HepG2 (cell line): ENCODE results near the gene USF2. TPM values are rescaled to one million over a fixed set of nuclear protein-coding genes. Genes with fewer than 3 reads are reported as not detected.

Experiments
- CHD4 ChIP-seq: fragments of 200-600 bp; sonication (generic); IDR thresholded peaks from 2 replicates; pipeline ENCODE4 v1.7.0; 2017; ENCODE audit warnings: mild to moderate bottlenecking, low read length, borderline replicate concordance
- CTCF ChIP-seq: sonication (generic); formaldehyde crosslinking; IDR thresholded peaks from 2 replicates; pipeline ENCODE4 v1.5.0; 2020; ENCODE audit warnings: mild to moderate bottlenecking, missing genetic modification reagents, moderate library complexity
- NFE2L2 ChIP-seq: fragments of 150-350 bp; IDR thresholded peaks from 2 replicates; pipeline ENCODE4 v1.6.1; 2014; ENCODE audit warnings: low read length
- NR0B2 ChIP-seq: sonication (generic); formaldehyde crosslinking; IDR thresholded peaks from 2 replicates; pipeline ENCODE4 v1.4.0; 2020; ENCODE audit warnings: mild to moderate bottlenecking, missing genetic modification reagents
- RAD51 ChIP-seq: fragments of 450-650 bp; IDR thresholded peaks from 2 replicates; pipeline ENCODE4 v1.6.1; 2016; ENCODE audit warnings: borderline replicate concordance
- RFX5 ChIP-seq: IDR thresholded peaks from 2 replicates; pipeline ENCODE4 v1.6.1; 2011; ENCODE audit warnings: low read depth, low read length, improper control_type of control experiment
- SMAD1 ChIP-seq: sonication (generic); formaldehyde crosslinking; IDR thresholded peaks from 2 replicates; pipeline ENCODE4 v1.4.0; 2020; ENCODE audit warnings: missing genetic modification reagents, low read depth, mild to moderate bottlenecking, borderline replicate concordance
- TBL1XR1 ChIP-seq: fragments of 150-350 bp; IDR thresholded peaks from 2 replicates; pipeline ENCODE4 v1.6.1; 2014; ENCODE audit warnings: borderline replicate concordance, low read length; ENCODE audit not compliant: partially characterized antibody
- TRIM24 ChIP-seq: sonication (generic); formaldehyde crosslinking; IDR thresholded peaks from 2 replicates; pipeline ENCODE4 v1.8.0; 2022; ENCODE audit warnings: mild to moderate bottlenecking, missing genetic modification reagents
- ZNF12 ChIP-seq: sonication (generic); formaldehyde crosslinking; IDR thresholded peaks from 2 replicates; pipeline ENCODE4 v1.5.0; 2020; ENCODE audit warnings: missing genetic modification reagents
- ZNF121 ChIP-seq: sonication (generic); formaldehyde crosslinking; IDR thresholded peaks from 2 replicates; pipeline ENCODE4 v1.5.0; 2020; ENCODE audit warnings: mild to moderate bottlenecking, missing genetic modification reagents
- ZNF17 ChIP-seq: sonication (generic); formaldehyde crosslinking; IDR thresholded peaks from 2 replicates; pipeline ENCODE4 v1.5.0; 2020; ENCODE audit warnings: mild to moderate bottlenecking, missing genetic modification reagents
- ZNF274 ChIP-seq: sonication (generic); formaldehyde crosslinking; IDR thresholded peaks from 2 replicates; pipeline ENCODE4 v1.5.1; 2020; ENCODE audit warnings: mild to moderate bottlenecking, missing genetic modification reagents
- ZNF33A ChIP-seq: sonication (generic); formaldehyde crosslinking; IDR thresholded peaks from 2 replicates; pipeline ENCODE4 v1.5.1; 2020; ENCODE audit warnings: missing genetic modification reagents, mild to moderate bottlenecking, moderate library complexity, borderline replicate concordance
- ZNF597 ChIP-seq: sonication (generic); formaldehyde crosslinking; IDR thresholded peaks from 2 replicates; pipeline ENCODE4 v1.5.0; 2020; ENCODE audit warnings: missing genetic modification reagents
- ZNF609 ChIP-seq: sonication (generic); formaldehyde crosslinking; IDR thresholded peaks from 2 replicates; pipeline ENCODE4 v1.4.0; 2020; ENCODE audit warnings: mild to moderate bottlenecking, missing genetic modification reagents, borderline replicate concordance
- ZNF7 ChIP-seq: IDR thresholded peaks from 2 replicates; pipeline ENCODE4 v1.6.1; 2016; ENCODE audit warnings: missing biosample characterization, missing genetic modification reagents
- ZNF775 ChIP-seq: sonication (generic); formaldehyde crosslinking; IDR thresholded peaks from 2 replicates; pipeline ENCODE4 v1.4.0; 2020; ENCODE audit warnings: missing genetic modification reagents, mild to moderate bottlenecking, moderate library complexity, borderline replicate concordance
- ZSCAN31 ChIP-seq: sonication (generic); formaldehyde crosslinking; IDR thresholded peaks from 2 replicates; pipeline ENCODE4 v1.5.0; 2020; ENCODE audit warnings: low read depth, mild to moderate bottlenecking, missing genetic modification reagents
- polyA plus RNA-seq, 8 experiments: library from polyadenylated mRNA; depleted of rRNA in 3 of 8; stranded (reverse) in 7 of 8; unstranded in 1 of 8; fragments of >200 nt; fragmentation: Illumina TruSeq in 4 of 8; extraction: Trizol in 4 of 8; gene quantifications; 2 replicates each; pipeline versions ENCODE4 v1.2.1 to v1.2.3, GENCODE V29; 2011 to 2016; ENCODE audit warnings: low read depth in 4 of 8, missing spikeins in 1 of 8, mixed read lengths in 1 of 8; ENCODE audit not compliant: insufficient read depth in 1 of 8
- total RNA-seq, 5 experiments: library from RNA; depleted of rRNA; stranded (reverse); fragments of >200 nt; fragmentation: Illumina TruSeq; extraction: Trizol; gene quantifications; 2 replicates each; pipeline ENCODE4 v1.2.3, GENCODE V29; 2016; ENCODE audit warnings: low read depth in 1 of 5

The USF2 gene
- total and polyA plus RNA-seq, 2 of the 13 experiments (the other 11 are each of a cell fraction or from before 2014, with no cell fraction given): 54.9 to 106 TPM

GRCh38 chr19:35306473-35307246 lies 37.9 kb downstream of the USF2 start (continued):
- TF ChIP-seq NR0B2 (no peak), CHD4 (0 out of 2 replicates have a peak, but pooled peaks have one; percentile 57), RAD51 (no peak), TBL1XR1 (no peak), CTCF (CRISPR knock-in tag) (peak; percentile 77), NFE2L2 (no peak), ZNF274 (CRISPR knock-in tag) (no peak), ZNF597 (CRISPR knock-in tag) (no peak), TRIM24 (CRISPR knock-in tag) (no peak), ZNF775 (CRISPR knock-in tag) (no peak), ZNF17 (CRISPR knock-in tag) (no peak), ZNF12 (no peak), SMAD1 (CRISPR knock-in tag) (0 out of 2 replicates have a peak, but pooled peaks have one; percentile 44), ZSCAN31 (CRISPR knock-in tag) (no peak; the same call in 1 of the 2 replicates), ZNF121 (peak; percentile 99), ZNF7 (no peak), ZNF609 (CRISPR knock-in tag) (0 out of 2 replicates have a peak, but pooled peaks have one; percentile 31), ZNF33A (CRISPR knock-in tag) (no peak), RFX5 (no peak)
